Neural progenitor cell (in vitro differentiated cells): Measurements from ENCODE around the gene CELSR1. TPM values are rescaled to one million over a fixed set of nuclear protein-coding genes. Genes with fewer than 3 reads are reported as not detected.

Experiments
- DNase-seq: peaks from one replicate; pipeline ENCODE4 v3.0.0-alpha.2; 2016; ENCODE audit warnings: low spot score
- H2AFZ ChIP-seq: fragments of 200-600 bp; sonication (generic); replicated peaks from 2 replicates; pipeline ENCODE4 v1.6.1; 2016; ENCODE audit warnings: antibody characterized with exemption
- H3F3A ChIP-seq: fragments of 200-600 bp; sonication (generic); 2 replicates; pipeline ENCODE4 v1.6.1; 2016; ENCODE audit warnings: antibody characterized with exemption, low read depth
- H3K27ac ChIP-seq: fragments of 200-600 bp; sonication (generic); 2 replicates; pipeline ENCODE4 v1.5.1; 2016; ENCODE audit warnings: mild to moderate bottlenecking
- H3K27me3 ChIP-seq: fragments of 200-600 bp; sonication (generic); 2 replicates; pipeline ENCODE4 v1.6.1; 2016; ENCODE audit warnings: mild to moderate bottlenecking, moderate library complexity
- H3K36me3 ChIP-seq: fragments of 200-600 bp; sonication (generic); 2 replicates; pipeline ENCODE4 v1.5.1; 2016
- H3K4me1 ChIP-seq: fragments of 200-600 bp; sonication (generic); 2 replicates; pipeline ENCODE4 v1.6.1; 2016; ENCODE audit warnings: mixed run types
- H3K4me2 ChIP-seq: fragments of 200-600 bp; sonication (generic); 2 replicates; pipeline ENCODE4 v1.6.1; 2016
- H3K4me3 ChIP-seq: fragments of 200-600 bp; sonication (generic); 2 replicates; pipeline ENCODE4 v1.5.1; 2016
- H3K79me2 ChIP-seq: fragments of 200-600 bp; sonication (generic); 2 replicates; pipeline ENCODE4 v1.6.1; 2016; ENCODE audit warnings: low read depth
- H3K9ac ChIP-seq: fragments of 200-600 bp; sonication (generic); 2 replicates; pipeline ENCODE4 v1.6.1; 2016
- H3K9me3 ChIP-seq: fragments of 200-600 bp; sonication (generic); 2 replicates; pipeline ENCODE4 v1.5.1; 2016; ENCODE audit warnings: low read depth
- H4K20me1 ChIP-seq: fragments of 200-600 bp; sonication (generic); 2 replicates; pipeline ENCODE4 v1.6.1; 2016; ENCODE audit warnings: low read depth
- H3K27ac Mint-ChIP-seq: 3 replicates; pipeline ENCODE4 v1.8.0; 2021; ENCODE audit warnings: mixed read lengths
- H3K27me3 Mint-ChIP-seq: 2 replicates; pipeline ENCODE4 v1.8.0; 2022; ENCODE audit warnings: low read depth, mild to moderate bottlenecking, inconsistent platforms, moderate library complexity, mixed read lengths; ENCODE audit not compliant: insufficient read depth
- H3K36me3 Mint-ChIP-seq: 3 replicates; pipeline ENCODE4 v1.8.0; 2021; ENCODE audit warnings: mixed read lengths
- H3K4me1 Mint-ChIP-seq: 3 replicates; pipeline ENCODE4 v1.8.0; 2021; ENCODE audit warnings: mixed read lengths
- H3K4me3 Mint-ChIP-seq: 3 replicates; pipeline ENCODE4 v1.8.0; 2021; ENCODE audit warnings: mild to moderate bottlenecking, moderate library complexity, mixed read lengths
- H3K9me3 Mint-ChIP-seq: 3 replicates; pipeline ENCODE4 v1.8.0; 2020; ENCODE audit warnings: mixed read lengths
- CTCF ChIP-seq: fragments of 200-600 bp; sonication (generic); IDR thresholded peaks from 2 replicates; pipeline ENCODE4 v1.5.1; 2017; ENCODE audit warnings: antibody characterized with exemption, mild to moderate bottlenecking
- EZH2 ChIP-seq: fragments of 200-600 bp; sonication (generic); IDR thresholded peaks from 2 replicates; pipeline ENCODE4 v1.6.1; 2017; ENCODE audit warnings: antibody characterized with exemption, mild to moderate bottlenecking, moderate library complexity
- EZH2phosphoT487 ChIP-seq: fragments of 200-600 bp; sonication (generic); IDR thresholded peaks from 2 replicates; pipeline ENCODE4 v1.6.1; 2017; ENCODE audit warnings: antibody characterized with exemption
- total RNA-seq: library from RNA; depleted of rRNA; stranded (reverse); fragments of >200 nt; gene quantifications from 2 replicates; pipeline ENCODE4 v1.2.3, GENCODE V29; 2015; ENCODE audit warnings: low replicate concordance

Gene CELSR1
- total RNA-seq, 1 donor from 2014 or later: 12.3 TPM

GRCh38 chr22:46580940-46581537, 43.6 kb upstream of the CELSR1 start:
- Histone ChIP-seq H3K4me3 (no peak overlapping the region), H2AFZ (no peak overlapping the region), H3K79me2 (peaks cover 9% of the 10 kb centered on the region), H4K20me1 (peaks cover 80% of the 10 kb centered on the region), H3K36me3 (no peaks in the 10 kb centered on the region), H3K9me3 (no peaks in the 10 kb centered on the region), H3K27me3 (peaks cover 50% of the 10 kb centered on the region), H3F3A (peaks cover 22% of the 10 kb centered on the region), H3K4me2 (no peak overlapping the region), H3K27ac (no peak overlapping the region), H3K9ac (no peak overlapping the region), H3K4me1 (peaks cover 15% of the 10 kb centered on the region)
- Mint-ChIP-seq H3K27ac (no peak overlapping the region), H3K36me3 (no peaks in the 10 kb centered on the region), H3K9me3 (peaks cover 1% of the 10 kb centered on the region), H3K27me3 (peaks cover 5% of the 10 kb centered on the region), H3K4me1 (peaks cover 48% of the 10 kb centered on the region), H3K4me3 (no peak overlapping the region)
- no peak for DNase-seq
- no peak for TF ChIP-seq CTCF
- TF ChIP-seq EZH2phosphoT487: no peak
- TF ChIP-seq EZH2: no peak

GRCh38 chr22:46579751-46580449, 42.5 kb upstream of the CELSR1 start:
- H3K9ac ChIP-seq: no peak overlapping the region
- H3K4me3 ChIP-seq: no peak overlapping the region
- peaks cover 1% of the 10 kb centered on the region for H3K9me3 Mint-ChIP-seq
- H3K27ac Mint-ChIP-seq: no peak overlapping the region
- H3K4me1 ChIP-seq: peaks cover 13% of the 10 kb centered on the region
- H2AFZ ChIP-seq: no peak overlapping the region
- no peak overlapping the region for H3K27ac ChIP-seq
- H3K79me2 ChIP-seq: peaks cover 9% of the 10 kb centered on the region
- H3F3A ChIP-seq: peaks cover 28% of the 10 kb centered on the region
- H3K36me3 ChIP-seq: no peaks in the 10 kb centered on the region
- H3K9me3 ChIP-seq: no peaks in the 10 kb centered on the region
- peak overlapping the region; percentile 92 for H3K4me3 Mint-ChIP-seq
- H3K36me3 Mint-ChIP-seq: no peaks in the 10 kb centered on the region
- peaks cover 48% of the 10 kb centered on the region for H3K4me1 Mint-ChIP-seq
- DNase-seq: no peak
- TF ChIP-seq CTCF: no peak
- TF ChIP-seq EZH2: no peak
- no peak for TF ChIP-seq EZH2phosphoT487
- H3K27me3 Mint-ChIP-seq: peaks cover 5% of the 10 kb centered on the region
- peaks cover 53% of the 10 kb centered on the region for H3K27me3 ChIP-seq
- H3K4me2 ChIP-seq: no peak overlapping the region
- peaks cover 69% of the 10 kb centered on the region for H4K20me1 ChIP-seq

DNA sequence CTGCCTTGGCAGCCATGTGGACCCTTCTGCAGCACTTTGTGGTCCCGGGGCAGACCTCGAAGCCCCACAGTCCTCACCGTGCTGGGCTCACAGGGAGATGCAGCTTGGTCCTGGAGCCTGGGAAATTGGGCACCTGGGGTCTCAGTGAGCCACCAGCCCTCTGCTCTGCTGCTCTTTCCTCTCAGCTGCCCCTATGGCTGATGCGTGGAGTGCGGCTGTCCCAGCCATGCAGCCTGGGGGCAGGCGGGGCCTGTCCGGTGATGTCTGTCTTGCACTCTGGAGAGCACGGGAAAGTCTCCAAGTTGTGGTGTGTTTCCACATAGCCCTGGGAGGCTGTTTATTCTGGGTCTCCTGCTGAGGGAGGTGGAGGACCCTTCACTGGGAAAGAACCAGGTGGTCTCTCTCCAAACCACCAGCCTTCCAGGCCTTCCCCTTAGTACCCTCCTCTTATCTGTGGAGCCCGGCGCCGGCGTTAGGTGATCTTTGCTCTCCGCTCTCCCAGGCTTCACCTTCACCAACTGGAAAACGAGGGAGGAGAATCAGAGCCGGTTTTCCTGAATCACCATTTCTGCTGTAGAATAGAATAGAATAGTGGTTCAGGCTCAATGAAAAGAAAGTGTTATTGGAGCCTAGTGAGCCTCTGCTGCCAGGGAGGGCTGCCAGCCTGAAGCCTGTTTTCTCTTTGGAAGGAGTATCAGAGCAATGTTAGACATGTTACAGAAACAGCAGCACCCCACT, 41.6 kb upstream of the CELSR1 start:
- H3K27ac Mint-ChIP-seq: peak overlapping the region; percentile 85
- Histone ChIP-seq H3K79me2 (peaks cover 9% of the 10 kb centered on the region), H3K4me2 (no peak overlapping the region), H3K9ac (no peak overlapping the region), H3K4me3 (no peak overlapping the region), H3K36me3 (no peaks in the 10 kb centered on the region), H3K27ac (no peak overlapping the region), H2AFZ (no peak overlapping the region), H3K27me3 (peaks cover 52% of the 10 kb centered on the region), H4K20me1 (peaks cover 60% of the 10 kb centered on the region), H3F3A (peaks cover 18% of the 10 kb centered on the region), H3K9me3 (no peaks in the 10 kb centered on the region), H3K4me1 (peaks cover 6% of the 10 kb centered on the region)
- peaks cover 7% of the 10 kb centered on the region for H3K27me3 Mint-ChIP-seq
- H3K9me3 Mint-ChIP-seq: peaks cover 1% of the 10 kb centered on the region
- H3K36me3 Mint-ChIP-seq: no peaks in the 10 kb centered on the region
- TF ChIP-seq CTCF (no peak), EZH2 (no peak), EZH2phosphoT487 (no peak)
- peak; percentile 37 for DNase-seq
- H3K4me3 Mint-ChIP-seq: peak overlapping the region; percentile 92
- peaks cover 39% of the 10 kb centered on the region for H3K4me1 Mint-ChIP-seq
